Transverse colon (tissue), 3 donors: Measurements from ENCODE around the gene WSB1.

ENCODE experiments used
- POLR2A ChIP-seq: fragments of 450-650 bp; IDR thresholded peaks from one replicate; pipeline ENCODE4 v1.6.1; 2016; ENCODE audit warnings: antibody characterized with exemption, mild to moderate bottlenecking, moderate library complexity
- TF ChIP-seq, protein P1 (sequence below), 5 experiments: fragments of 200-600 bp in 3 of 5; fragments of 450-650 bp in 2 of 5; sonication (generic) in 3 of 5; IDR thresholded peaks; 1 replicate in 2 of 5; 2 replicates in 3 of 5; pipeline ENCODE4 v1.5.1; 2016 to 2017; ENCODE audit warnings: antibody characterized with exemption in 5 of 5, inconsistent platforms in 3 of 5, mild to moderate bottlenecking in 2 of 5, moderate library complexity in 1 of 5

DNA sequence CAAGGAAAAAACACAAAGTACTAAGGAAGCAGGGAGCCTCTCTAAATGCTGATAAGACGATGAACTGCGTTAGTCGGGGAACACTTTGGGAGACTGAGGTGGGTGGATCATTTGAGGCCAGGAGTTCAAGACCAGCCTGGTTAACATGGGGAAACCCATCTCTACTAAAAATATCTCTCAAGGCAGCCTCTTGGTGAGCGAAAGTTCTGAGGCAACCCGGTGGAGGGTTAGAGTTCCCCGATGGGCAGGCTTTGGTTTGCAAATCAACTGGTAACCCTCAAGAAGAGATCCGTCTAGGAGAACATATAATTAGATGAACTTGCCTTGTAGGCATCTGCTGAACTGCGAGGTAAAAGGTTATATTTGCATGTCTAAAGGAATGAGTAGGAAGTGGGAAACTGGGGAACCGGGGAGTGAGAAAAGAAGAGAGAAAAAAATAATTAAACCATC lies 44.6 kb downstream of the WSB1 start:
- no peak for TF ChIP-seq POLR2A
- TF ChIP-seq, protein P1, sequence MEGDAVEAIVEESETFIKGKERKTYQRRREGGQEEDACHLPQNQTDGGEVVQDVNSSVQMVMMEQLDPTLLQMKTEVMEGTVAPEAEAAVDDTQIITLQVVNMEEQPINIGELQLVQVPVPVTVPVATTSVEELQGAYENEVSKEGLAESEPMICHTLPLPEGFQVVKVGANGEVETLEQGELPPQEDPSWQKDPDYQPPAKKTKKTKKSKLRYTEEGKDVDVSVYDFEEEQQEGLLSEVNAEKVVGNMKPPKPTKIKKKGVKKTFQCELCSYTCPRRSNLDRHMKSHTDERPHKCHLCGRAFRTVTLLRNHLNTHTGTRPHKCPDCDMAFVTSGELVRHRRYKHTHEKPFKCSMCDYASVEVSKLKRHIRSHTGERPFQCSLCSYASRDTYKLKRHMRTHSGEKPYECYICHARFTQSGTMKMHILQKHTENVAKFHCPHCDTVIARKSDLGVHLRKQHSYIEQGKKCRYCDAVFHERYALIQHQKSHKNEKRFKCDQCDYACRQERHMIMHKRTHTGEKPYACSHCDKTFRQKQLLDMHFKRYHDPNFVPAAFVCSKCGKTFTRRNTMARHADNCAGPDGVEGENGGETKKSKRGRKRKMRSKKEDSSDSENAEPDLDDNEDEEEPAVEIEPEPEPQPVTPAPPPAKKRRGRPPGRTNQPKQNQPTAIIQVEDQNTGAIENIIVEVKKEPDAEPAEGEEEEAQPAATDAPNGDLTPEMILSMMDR (IDR thresholded peaks at IDR 0.05) = no peak
